Heart left ventricle (tissue), 13 donors: Measurements from ENCODE around the gene SOX18.

Experiments
- CTCF ChIP-seq, 12 donors: fragments of 200-600 bp; sonication (generic) in 4 of 12; IDR thresholded peaks; one replicate each; pipeline versions ENCODE4 v1.5.0 to v1.8.0; 2018 to 2022; ENCODE audit warnings: antibody characterized with exemption in 12 of 12, mild to moderate bottlenecking in 5 of 12
- POLR2A ChIP-seq, 2 donors: fragments of 450-650 bp; IDR thresholded peaks; one replicate each; pipeline ENCODE4 v1.6.1; 2017; ENCODE audit warnings: antibody characterized with exemption in 2 of 2, mild to moderate bottlenecking in 2 of 2, moderate library complexity in 2 of 2
- donor health status: ischemic (EF 13 %, LVEDD 7.1; RV severe dilation, severe dysfunction).
- donor health status: DM: no; HTN: yes; CAD: no.
- donor health status: DM: no; HTN: no; CAD: no.
- donor health status: ischemic (EF 25% LVEDD 6.9; RV normal size, moderate dysfunction).
- donor health status: ischemic (EF 25% LVEDD 5.7; RV mildly dilated, moderate dysfunction).
- donor health status: ischemic (EF 35%, LVEDD 5.7; RV mildly dilated, moderate dysfunction).
- donor health status: nonischemic (EF 11% LVEDD 7.7; RV severe dilation, severe dysfunction).
- donor health status: DM: yes; HTN: yes; CAD: no.
- donor health status: PGD.
- donor health status: ischemic (EF 29% LVEDD 5.4; RV normal size, mild dysfunction).
- donor health status: nonischemic (EF 23%, LVEDD 6.1; RV moderate dilation, normal function).

GRCh38 chr20:64070244-64070993 lies 21.0 kb upstream of the SOX18 start:
- TF ChIP-seq POLR2A (IDR thresholded peaks at IDR 0.05): no peak
- no peak for TF ChIP-seq CTCF (IDR thresholded peaks at IDR 0.05)
